Type B pancreatic cell (in vitro differentiated cells): Measurements from ENCODE around the gene MUS81. TPM values are rescaled to one million over a fixed set of nuclear protein-coding genes. Genes with fewer than 3 reads are reported as not detected.

Experiments used
- DNase-seq: peaks from one replicate; pipeline ENCODE4 v3.0.0; 2021; ENCODE audit warnings: mixed read lengths; ENCODE audit not compliant: unreplicated experiment; ENCODE audit errors: extremely low spot score
- H3K27ac Mint-ChIP-seq: 2 replicates; pipeline ENCODE4 v1.8.0; 2021; ENCODE audit warnings: mild to moderate bottlenecking, mixed read lengths
- H3K27me3 Mint-ChIP-seq: 2 replicates; pipeline ENCODE4 v1.8.0; 2021; ENCODE audit warnings: mixed read lengths
- H3K36me3 Mint-ChIP-seq: 2 replicates; pipeline ENCODE4 v1.8.0; 2021; ENCODE audit warnings: mixed read lengths
- H3K4me1 Mint-ChIP-seq: one replicate; pipeline ENCODE4 v1.8.0; 2021; ENCODE audit warnings: mixed read lengths; ENCODE audit not compliant: unreplicated experiment
- H3K4me3 Mint-ChIP-seq: 2 replicates; pipeline ENCODE4 v1.8.0; 2021; ENCODE audit warnings: mild to moderate bottlenecking, mixed read lengths
- H3K9me3 Mint-ChIP-seq: 2 replicates; pipeline ENCODE4 v1.8.0; 2021; ENCODE audit warnings: mixed read lengths
- CTCF ChIP-seq: fragments of 200-600 bp; sonication (generic); conservative IDR thresholded peaks from 2 replicates; pipeline ENCODE4 v1.5.0; 2021; ENCODE audit warnings: antibody characterized with exemption, mild to moderate bottlenecking
- total RNA-seq: library from RNA; stranded (reverse); gene quantifications from 2 replicates; pipeline ENCODE4 v1.2.1, GENCODE V29; 2021; ENCODE audit warnings: low replicate concordance

The MUS81 gene
- total RNA-seq, 1 donor from 2014 or later: 67.9 TPM

- H3K9me3 Mint-ChIP-seq: no peaks in the 10 kb centered on the region
- peak overlapping the region; percentile 47 for H3K4me3 Mint-ChIP-seq
- peak overlapping the region; percentile 60 for H3K27ac Mint-ChIP-seq
- no peak for DNase-seq
- peaks cover 12% of the 10 kb centered on the region for H3K4me1 Mint-ChIP-seq
- H3K27me3 Mint-ChIP-seq: peaks cover 6% of the 10 kb centered on the region
- peak; percentile 71 for TF ChIP-seq CTCF
- peaks cover 30% of the 10 kb centered on the region for H3K36me3 Mint-ChIP-seq
Observed at GRCh38 chr11:65851083-65851579, 9.1 kb upstream of the MUS81 start.

GRCh38 chr11:65851811-65852507, 8.3 kb upstream of the MUS81 start:
- no peak for TF ChIP-seq CTCF
- peaks cover 20% of the 10 kb centered on the region for H3K4me1 Mint-ChIP-seq
- H3K27ac Mint-ChIP-seq: peak overlapping the region; percentile 60
- H3K4me3 Mint-ChIP-seq: peak overlapping the region; percentile 47
- H3K9me3 Mint-ChIP-seq: no peaks in the 10 kb centered on the region
- H3K27me3 Mint-ChIP-seq: peaks cover 6% of the 10 kb centered on the region
- peaks cover 38% of the 10 kb centered on the region for H3K36me3 Mint-ChIP-seq
- no peak for DNase-seq

GRCh38 chr11:65852508-65853245, 7.6 kb upstream of the MUS81 start:
- TF ChIP-seq CTCF: no peak
- Mint-ChIP-seq H3K36me3 (peaks cover 38% of the 10 kb centered on the region), H3K27me3 (peaks cover 6% of the 10 kb centered on the region), H3K27ac (peak overlapping the region; percentile 86), H3K9me3 (no peaks in the 10 kb centered on the region), H3K4me3 (no peak overlapping the region), H3K4me1 (peaks cover 20% of the 10 kb centered on the region)
- no peak for DNase-seq

GRCh38 chr11:65853246-65853979, 6.8 kb upstream of the MUS81 start:
- DNase-seq: no peak
- peak overlapping the region; percentile 86 for H3K27ac Mint-ChIP-seq
- TF ChIP-seq CTCF: no peak
- peaks cover 38% of the 10 kb centered on the region for H3K36me3 Mint-ChIP-seq
- H3K4me3 Mint-ChIP-seq: peak overlapping the region; percentile 82
- no peaks in the 10 kb centered on the region for H3K9me3 Mint-ChIP-seq
- H3K4me1 Mint-ChIP-seq: peaks cover 20% of the 10 kb centered on the region
- peaks cover 3% of the 10 kb centered on the region for H3K27me3 Mint-ChIP-seq

- Mint-ChIP-seq H3K27me3 (peaks cover 3% of the 10 kb centered on the region), H3K4me1 (peaks cover 20% of the 10 kb centered on the region), H3K36me3 (peaks cover 38% of the 10 kb centered on the region), H3K4me3 (peak overlapping the region; percentile 82), H3K9me3 (no peaks in the 10 kb centered on the region), H3K27ac (peak overlapping the region; percentile 86)
- TF ChIP-seq CTCF: no peak
- no peak for DNase-seq
Observed at GRCh38 chr11:65854161-65854592, 6.1 kb upstream of the MUS81 start.
